Measurements from ENCODE around the gene TGFBR2.

DNA sequence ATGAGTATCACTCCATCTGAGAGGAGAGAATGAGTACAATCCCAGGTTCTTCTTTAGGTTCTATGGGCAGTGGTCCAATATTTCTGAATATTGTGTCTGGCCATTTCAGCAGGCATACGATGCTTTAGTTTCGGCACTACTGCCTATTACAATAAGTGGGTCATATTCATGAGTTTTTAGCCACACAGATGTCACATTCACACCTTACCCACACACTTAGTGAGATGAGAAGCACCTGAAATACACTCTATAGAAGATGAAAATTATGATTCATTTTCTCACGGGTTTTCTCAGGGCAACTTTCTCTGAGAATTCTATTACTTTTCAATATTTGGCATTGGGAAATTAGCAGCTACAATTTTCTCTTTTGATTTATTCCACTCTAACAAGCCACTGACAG lies 132.2 kb downstream of the TGFBR2 start:
- TF ChIP-seq, protein P1, sequence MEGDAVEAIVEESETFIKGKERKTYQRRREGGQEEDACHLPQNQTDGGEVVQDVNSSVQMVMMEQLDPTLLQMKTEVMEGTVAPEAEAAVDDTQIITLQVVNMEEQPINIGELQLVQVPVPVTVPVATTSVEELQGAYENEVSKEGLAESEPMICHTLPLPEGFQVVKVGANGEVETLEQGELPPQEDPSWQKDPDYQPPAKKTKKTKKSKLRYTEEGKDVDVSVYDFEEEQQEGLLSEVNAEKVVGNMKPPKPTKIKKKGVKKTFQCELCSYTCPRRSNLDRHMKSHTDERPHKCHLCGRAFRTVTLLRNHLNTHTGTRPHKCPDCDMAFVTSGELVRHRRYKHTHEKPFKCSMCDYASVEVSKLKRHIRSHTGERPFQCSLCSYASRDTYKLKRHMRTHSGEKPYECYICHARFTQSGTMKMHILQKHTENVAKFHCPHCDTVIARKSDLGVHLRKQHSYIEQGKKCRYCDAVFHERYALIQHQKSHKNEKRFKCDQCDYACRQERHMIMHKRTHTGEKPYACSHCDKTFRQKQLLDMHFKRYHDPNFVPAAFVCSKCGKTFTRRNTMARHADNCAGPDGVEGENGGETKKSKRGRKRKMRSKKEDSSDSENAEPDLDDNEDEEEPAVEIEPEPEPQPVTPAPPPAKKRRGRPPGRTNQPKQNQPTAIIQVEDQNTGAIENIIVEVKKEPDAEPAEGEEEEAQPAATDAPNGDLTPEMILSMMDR (CRISPR knock-in tag; IDR thresholded peaks at IDR 0.05) = no peak
- TF ChIP-seq RAD21 (CRISPR knock-in tag; IDR thresholded peaks at IDR 0.05) (no peak), ZBTB43 (CRISPR knock-in tag; conservative IDR thresholded peaks at IDR 0.05) (no peak), ZNF747 (CRISPR knock-in tag; IDR thresholded peaks at IDR 0.05; ENCODE audit: borderline replicate concordance) (no peak), PREB (CRISPR knock-in tag; IDR thresholded peaks at IDR 0.05) (no peak), POLR2A (IDR thresholded peaks at IDR 0.05; ENCODE audit: insufficient read depth in 1 of 2, low read depth in 2 of 2, low read length in 2 of 2) (no peak)

Data from HepG2 (cell line).